ENCODE results near the gene MTCL1. TPM values are rescaled to one million over a fixed set of nuclear protein-coding genes. Genes with fewer than 3 reads are reported as not detected.

MTCL1 gene
- polyA plus RNA-seq, 3 donors, result not detected

- 1% methylated on average over 115 of the region's 116 CpGs for WGBS (ENCODE audit: insufficient coverage)
- peaks cover 20 to 28% of the 10 kb centered on the region in 2 donors for H3K4me1 ChIP-seq (ENCODE audit: control insufficient read depth in 1 of 2, insufficient read depth in 2 of 2, low read length in 2 of 2)
- H3K79me2 ChIP-seq (ENCODE audit: insufficient read depth, low read length), result no peaks in the 10 kb centered on the region
- no peak for DNase-seq
- H3K9ac ChIP-seq (ENCODE audit: insufficient read depth, low read length, poor library complexity, severe bottlenecking), result no peak overlapping the region
- Mint-ChIP-seq H3K4me3 (peak overlapping the region; percentile 77 to 97), H3K9me3 (peaks cover 0 to 23% (median 11%) of the 10 kb centered on the region in 7 donors), H3K27me3 (ENCODE audit: low read depth in 3 of 3) (peaks cover 55 to 74% (median 66%) of the 10 kb centered on the region in 3 donors), H3K27ac (no peak overlapping the region), H3K36me3 (peaks cover 5 to 7% of the 10 kb centered on the region in 2 donors), H3K4me1 (peaks cover 23% of the 10 kb centered on the region)
- H3K9me3 ChIP-seq (replicated peaks in 1 of 2; ENCODE audit: control insufficient read depth in 1 of 2, insufficient read depth in 1 of 2, low read length in 2 of 2), result peaks cover 3 to 20% of the 10 kb centered on the region in 2 donors
- H3K4me3 ChIP-seq (replicated peaks in 1 of 3; ENCODE audit: low read depth in 2 of 3, low read length in 3 of 3), result peak overlapping the region in 1 of 3 experiments; percentile 66
- H2AFZ ChIP-seq (ENCODE audit: insufficient read depth, low read depth, low read length, poor library complexity, severe bottlenecking), result peak overlapping the region; percentile 53
- intact Hi-C loops (cut with micrococcal nuclease), result no loop called here
- H4K20me1 ChIP-seq (ENCODE audit: insufficient read depth, low read length), result no peaks in the 10 kb centered on the region
- TF ChIP-seq CTCF (IDR thresholded peaks at IDR 0.05), result no peak
- no peaks in the 10 kb centered on the region for H3K36me3 ChIP-seq (replicated peaks in 1 of 2; ENCODE audit: control insufficient read depth in 1 of 2, insufficient read depth in 2 of 2, low read length in 2 of 2)
- H3K4me2 ChIP-seq (replicated peaks; ENCODE audit: extremely low read depth, low read length, poor library complexity, severe bottlenecking), result peak overlapping the region; percentile 97
- no peak overlapping the region for H3K27ac ChIP-seq (ENCODE audit: low read depth in 1 of 2, low read length in 2 of 2)
- H3K27me3 ChIP-seq (ENCODE audit: control insufficient read depth in 2 of 2, insufficient read depth in 2 of 2, low read length in 2 of 2), result peaks cover 52 to 61% of the 10 kb centered on the region in 2 donors
These were observed 820 bp downstream of the MTCL1 start for GRCh38 chr18:8705961-8706790.

- no peaks in the 10 kb centered on the region for H4K20me1 ChIP-seq (ENCODE audit: insufficient read depth, low read length)
- H3K27ac Mint-ChIP-seq, result peak overlapping the region in 1 of 7 donors; percentile 8
- H3K9me3 ChIP-seq (replicated peaks in 1 of 2; ENCODE audit: control insufficient read depth in 1 of 2, insufficient read depth in 1 of 2, low read length in 2 of 2), result peaks cover 3 to 20% of the 10 kb centered on the region in 2 donors
- H3K4me3 ChIP-seq (replicated peaks in 1 of 3; ENCODE audit: low read depth in 2 of 3, low read length in 3 of 3), result peak overlapping the region in 2 of 3 experiments; percentile 21 to 66
- DNase-seq, result peak in 1 of 3 donors; percentile 26
- peaks cover 0 to 27% (median 11%) of the 10 kb centered on the region in 7 donors for H3K9me3 Mint-ChIP-seq
- peaks cover 23% of the 10 kb centered on the region for H3K4me1 Mint-ChIP-seq
- intact Hi-C loops (cut with micrococcal nuclease), result no loop called here
- peaks cover 5 to 7% of the 10 kb centered on the region in 2 donors for H3K36me3 Mint-ChIP-seq
- no peaks in the 10 kb centered on the region for H3K36me3 ChIP-seq (replicated peaks in 1 of 2; ENCODE audit: control insufficient read depth in 1 of 2, insufficient read depth in 2 of 2, low read length in 2 of 2)
- peak; percentile 12 for TF ChIP-seq CTCF (IDR thresholded peaks at IDR 0.05)
- H3K27ac ChIP-seq (ENCODE audit: low read depth in 1 of 2, low read length in 2 of 2), result no peak overlapping the region
- WGBS (ENCODE audit: insufficient coverage), result 3% methylated on average over 41 of the region's 48 CpGs
- peaks cover 20 to 28% of the 10 kb centered on the region in 2 donors for H3K4me1 ChIP-seq (ENCODE audit: control insufficient read depth in 1 of 2, insufficient read depth in 2 of 2, low read length in 2 of 2)
- peak overlapping the region; percentile 77 to 97 for H3K4me3 Mint-ChIP-seq
- H3K27me3 Mint-ChIP-seq (ENCODE audit: low read depth in 3 of 3), result peaks cover 49 to 71% (median 61%) of the 10 kb centered on the region in 3 donors
- no peak overlapping the region for H3K9ac ChIP-seq (ENCODE audit: insufficient read depth, low read length, poor library complexity, severe bottlenecking)
- H2AFZ ChIP-seq (ENCODE audit: insufficient read depth, low read depth, low read length, poor library complexity, severe bottlenecking), result no peak overlapping the region
- H3K4me2 ChIP-seq (replicated peaks; ENCODE audit: extremely low read depth, low read length, poor library complexity, severe bottlenecking), result peak overlapping the region; percentile 97
- no peaks in the 10 kb centered on the region for H3K79me2 ChIP-seq (ENCODE audit: insufficient read depth, low read length)
- H3K27me3 ChIP-seq (ENCODE audit: control insufficient read depth in 2 of 2, insufficient read depth in 2 of 2, low read length in 2 of 2), result peaks cover 49 to 55% of the 10 kb centered on the region in 2 donors
These were observed 1.6 kb downstream of the MTCL1 start for GRCh38 chr18:8706791-8707555.
